Pancreas (tissue), 10 donors: ENCODE results near the gene BLCAP. TPM values are rescaled to one million over a fixed set of nuclear protein-coding genes. Genes with fewer than 3 reads are reported as not detected.

Experiments used
- ATAC-seq, 4 donors: fragments of 200-7000 bp; cut with Tn5 transposase; one replicate each; pipeline versions ENCODE4 v1.8.0 to v1.9.1; 2020; ENCODE audit warnings: mild to moderate bottlenecking in 4 of 4, moderate library complexity in 4 of 4
- DNase-seq, 6 donors: peaks; one replicate each; pipeline ENCODE4 v3.0.0-alpha.2; 2020
- FAIRE-seq: peaks from 2 replicates; lab custom pipeline; 2012; peaks lifted over from hg19 to GRCh38; lab: Jason Lieb, UNC
- H3K27ac ChIP-seq, 4 donors: fragments of 200-600 bp; sonication (generic); 1 replicate in 3 of 4; 2 replicates in 1 of 4; pipeline versions ENCODE4 v1.5.0 to v1.8.0; 2020
- H3K27me3 ChIP-seq, 4 donors: fragments of 200-600 bp; one replicate each; pipeline ENCODE4 v1.8.0; 2021
- H3K36me3 ChIP-seq, 3 donors: fragments of 200-600 bp; sonication (generic) in 1 of 3; one replicate each; pipeline versions ENCODE4 v1.5.0 to v1.8.0; 2020 to 2021
- H3K4me1 ChIP-seq, 3 donors: fragments of 200-600 bp; one replicate each; pipeline ENCODE4 v1.8.0; 2021
- H3K4me3 ChIP-seq, 4 donors: fragments of 200-600 bp; sonication (generic) in 2 of 4; one replicate each; pipeline versions ENCODE4 v1.5.0 to v1.8.0; 2020 to 2021
- H3K9me3 ChIP-seq, 4 donors: fragments of 200-600 bp; one replicate each; pipeline ENCODE4 v1.8.0; 2021
- WGBS, 2 donors: extraction: QIAGEN DNeasy Blood & Tissue Kit; methylation state at CpG; one replicate each; pipeline ENCODE4 v1.1.7; 2013; 5-methylcytosine and 5-hydroxymethylcytosine counted together
- intact Hi-C, 3 donors: fragments of 100-400 bp; cut with DNase I; formaldehyde crosslinking; loops; one replicate each; pipeline versions ENCODE4 v1.11.1 to v1.14.2; 2022
- polyA plus RNA-seq, 2 donors: library from polyadenylated mRNA; stranded (reverse); fragments of 200-250 nt; gene quantifications; one replicate each; pipeline ENCODE4 v1.2.3, GENCODE V29; 2013
- total RNA-seq, 6 donors: library from RNA; stranded (reverse); fragmentation: NEBNext Ultra II Directional in 4 of 6; extraction: Animal tissue kit (Norgen Biotek cat#: 25700) in 4 of 6; gene quantifications; one replicate each; pipeline versions ENCODE4 v1.2.1 to v1.2.4, GENCODE V29; 2021 to 2023
- TF ChIP-seq, protein P1 (sequence below), 4 donors: fragments of 200-600 bp; sonication (generic) in 3 of 4; IDR thresholded peaks; one replicate each; pipeline versions ENCODE4 v1.5.0 to v1.8.0; 2021; ENCODE audit warnings: antibody characterized with exemption in 4 of 4
- donor health status: healthy with polysubstance abuse.
- donor health status: DM: no; HTN: no; CAD: no; lungs with moderate emphysema.
- donor health status: DM: no; HTN: no; CAD: no.
- donor health status: control.
- donor health status: control.
- donor health status: Bipolar disorder and iron deficiency.
- donor health status: DM: yes; HTN: yes; CAD: no.
- donor health status: DM: no; HTN: no; CAD: no.
- donor health status: DM: no; HTN: no; CAD: no.
- donor health status: DM: yes; HTN: yes; CAD: no.

BLCAP gene
- total and polyA plus RNA-seq, 8 donors, result 14.6 to 35.3 (median 19.0) TPM

DNA sequence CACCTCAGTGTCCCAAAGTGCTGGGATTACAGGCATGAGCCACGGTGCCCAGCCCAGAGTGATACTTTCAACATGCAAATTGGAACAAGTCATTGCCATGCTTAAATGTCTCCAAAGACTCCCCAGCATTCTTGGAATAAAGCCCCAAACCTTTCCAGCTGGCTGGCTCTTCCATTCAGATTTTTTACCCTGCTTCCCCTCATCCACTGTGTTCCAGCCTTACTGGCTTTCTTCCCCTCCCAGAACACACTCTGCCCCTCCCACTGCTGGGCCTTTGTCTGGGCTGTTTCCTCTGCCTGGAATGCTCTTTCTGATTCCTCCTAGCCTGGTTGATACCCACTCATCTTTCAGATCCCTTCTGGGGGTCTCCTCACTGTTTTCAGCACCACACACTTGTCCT lies 46.8 kb downstream of the BLCAP start:
- TF ChIP-seq, protein P1, sequence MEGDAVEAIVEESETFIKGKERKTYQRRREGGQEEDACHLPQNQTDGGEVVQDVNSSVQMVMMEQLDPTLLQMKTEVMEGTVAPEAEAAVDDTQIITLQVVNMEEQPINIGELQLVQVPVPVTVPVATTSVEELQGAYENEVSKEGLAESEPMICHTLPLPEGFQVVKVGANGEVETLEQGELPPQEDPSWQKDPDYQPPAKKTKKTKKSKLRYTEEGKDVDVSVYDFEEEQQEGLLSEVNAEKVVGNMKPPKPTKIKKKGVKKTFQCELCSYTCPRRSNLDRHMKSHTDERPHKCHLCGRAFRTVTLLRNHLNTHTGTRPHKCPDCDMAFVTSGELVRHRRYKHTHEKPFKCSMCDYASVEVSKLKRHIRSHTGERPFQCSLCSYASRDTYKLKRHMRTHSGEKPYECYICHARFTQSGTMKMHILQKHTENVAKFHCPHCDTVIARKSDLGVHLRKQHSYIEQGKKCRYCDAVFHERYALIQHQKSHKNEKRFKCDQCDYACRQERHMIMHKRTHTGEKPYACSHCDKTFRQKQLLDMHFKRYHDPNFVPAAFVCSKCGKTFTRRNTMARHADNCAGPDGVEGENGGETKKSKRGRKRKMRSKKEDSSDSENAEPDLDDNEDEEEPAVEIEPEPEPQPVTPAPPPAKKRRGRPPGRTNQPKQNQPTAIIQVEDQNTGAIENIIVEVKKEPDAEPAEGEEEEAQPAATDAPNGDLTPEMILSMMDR (IDR thresholded peaks at IDR 0.05), result no peak
- Histone ChIP-seq H3K4me3 (no peak overlapping the region), H3K36me3 (no peaks in the 10 kb centered on the region), H3K27me3 (no peaks in the 10 kb centered on the region), H3K27ac (no peak overlapping the region), H3K9me3 (no peaks in the 10 kb centered on the region), H3K4me1 (no peaks in the 10 kb centered on the region)
- ATAC-seq (peak in 2 of 4 donors; percentile 21 to 46), DNase-seq (no peak), FAIRE-seq (no peak)
- WGBS, 2 donors, result 74 to 94% methylated on average over 1 of the region's 1 CpG
- intact Hi-C loops, result no loop called here

DNA sequence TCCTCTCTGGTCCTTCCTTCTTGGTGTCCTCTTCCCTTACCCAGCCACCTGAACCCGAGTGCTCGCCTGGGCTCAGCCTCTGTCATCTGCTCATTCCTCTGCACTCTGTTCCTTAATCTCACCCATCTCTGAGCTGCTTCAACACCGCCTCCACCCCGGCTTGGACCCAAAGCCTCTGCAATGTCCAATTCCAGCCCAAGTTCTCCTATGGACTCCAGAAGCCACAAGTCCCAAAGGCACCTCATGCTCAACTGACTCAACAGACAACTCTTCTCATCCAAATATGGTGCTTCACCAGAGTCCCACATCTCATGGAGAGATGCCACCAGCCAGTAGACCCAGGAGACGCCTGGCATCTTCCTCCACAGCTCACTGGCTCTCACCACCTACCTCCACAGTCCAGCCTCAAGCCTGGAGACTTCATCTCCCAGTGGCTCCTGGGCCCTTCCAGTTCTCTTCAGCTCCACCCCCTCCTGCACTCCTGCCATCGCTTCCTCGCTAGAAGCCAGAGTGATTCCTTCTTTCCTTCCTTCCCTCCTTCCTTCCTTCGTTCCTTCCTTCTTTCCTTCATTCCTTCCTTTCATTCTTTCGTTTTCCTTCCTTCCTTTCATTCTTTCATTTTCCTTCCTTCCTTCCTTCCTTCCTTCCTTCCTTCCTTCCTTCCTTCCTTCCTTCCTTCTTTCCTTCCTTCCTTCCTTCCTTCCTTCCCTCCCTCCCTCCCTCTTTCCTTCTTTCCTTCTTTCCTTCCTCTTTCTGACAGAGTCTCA lies 47.6 kb downstream of the BLCAP start:
- Histone ChIP-seq H3K4me1 (no peaks in the 10 kb centered on the region), H3K27me3 (no peaks in the 10 kb centered on the region), H3K4me3 (no peak overlapping the region), H3K36me3 (no peaks in the 10 kb centered on the region), H3K27ac (no peak overlapping the region), H3K9me3 (no peaks in the 10 kb centered on the region)
- DNase-seq (no peak), FAIRE-seq (no peak), ATAC-seq (peak in 1 of 4 donors; percentile 43)
- 69 to 82% methylated on average over 9 of the region's 9 CpGs for WGBS, 2 donors
- intact Hi-C loops, result no loop called here
- TF ChIP-seq, protein P1 (IDR thresholded peaks at IDR 0.05), result no peak

DNA sequence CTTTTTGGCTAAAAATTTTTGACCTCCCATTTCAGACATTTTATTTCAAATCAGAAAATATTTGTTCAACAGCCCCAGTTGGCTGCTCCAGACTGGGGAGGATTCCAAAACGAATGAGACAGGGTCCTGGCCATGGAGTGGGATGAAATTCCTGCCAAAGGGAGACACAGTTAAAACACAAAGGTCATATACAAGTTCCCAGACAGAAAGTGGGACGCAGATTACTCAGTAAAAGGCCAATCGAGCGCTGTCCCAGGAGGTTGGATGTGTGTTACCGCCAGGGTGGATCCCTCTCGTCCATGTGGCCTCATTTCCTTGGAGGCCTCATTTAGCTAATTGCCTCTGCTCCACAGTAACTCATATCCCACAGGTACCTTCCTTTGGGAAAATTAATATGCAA lies 48.4 kb downstream of the BLCAP start:
- no peaks in the 10 kb centered on the region for H3K27me3 ChIP-seq
- no peaks in the 10 kb centered on the region for H3K9me3 ChIP-seq
- 65 to 74% methylated on average over 6 of the region's 6 CpGs for WGBS, 2 donors
- no peaks in the 10 kb centered on the region for H3K4me1 ChIP-seq
- intact Hi-C loops, result no loop called here
- TF ChIP-seq, protein P1 (IDR thresholded peaks at IDR 0.05), result no peak
- no peak overlapping the region for H3K27ac ChIP-seq
- no peak overlapping the region for H3K4me3 ChIP-seq
- FAIRE-seq (no peak), DNase-seq (no peak), ATAC-seq (peak in 2 of 4 donors; percentile 37 to 43)
- H3K36me3 ChIP-seq, result no peaks in the 10 kb centered on the region

DNA sequence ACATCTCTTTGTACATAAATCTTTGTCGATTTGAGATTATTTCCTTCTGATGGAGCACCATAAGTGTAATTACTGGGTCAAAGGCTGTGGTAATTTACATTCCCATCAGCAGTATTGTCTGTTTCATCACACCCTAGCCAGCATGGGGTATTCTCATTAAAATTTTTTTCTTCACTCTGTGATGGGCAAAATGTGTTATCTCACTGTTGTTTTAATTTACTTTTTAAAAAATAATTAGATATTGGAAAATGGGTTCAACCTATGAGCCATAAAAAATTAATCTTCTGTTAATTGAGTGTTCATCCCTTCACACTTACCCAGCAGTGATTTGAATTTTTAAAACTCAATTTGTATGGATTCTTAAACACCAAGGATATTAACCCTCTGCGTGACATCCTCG lies 50.6 kb downstream of the BLCAP start:
- intact Hi-C loops, result no loop called here
- no peak for DNase-seq
- no peak for ATAC-seq
- Histone ChIP-seq H3K27me3 (no peaks in the 10 kb centered on the region), H3K36me3 (no peaks in the 10 kb centered on the region), H3K4me1 (no peaks in the 10 kb centered on the region), H3K4me3 (no peak overlapping the region), H3K27ac (no peak overlapping the region), H3K9me3 (no peaks in the 10 kb centered on the region)
- WGBS, 2 donors, result 47 to 58% methylated on average over 3 of the region's 3 CpGs
- TF ChIP-seq, protein P1 (IDR thresholded peaks at IDR 0.05), result no peak
- FAIRE-seq, result no peak

DNA sequence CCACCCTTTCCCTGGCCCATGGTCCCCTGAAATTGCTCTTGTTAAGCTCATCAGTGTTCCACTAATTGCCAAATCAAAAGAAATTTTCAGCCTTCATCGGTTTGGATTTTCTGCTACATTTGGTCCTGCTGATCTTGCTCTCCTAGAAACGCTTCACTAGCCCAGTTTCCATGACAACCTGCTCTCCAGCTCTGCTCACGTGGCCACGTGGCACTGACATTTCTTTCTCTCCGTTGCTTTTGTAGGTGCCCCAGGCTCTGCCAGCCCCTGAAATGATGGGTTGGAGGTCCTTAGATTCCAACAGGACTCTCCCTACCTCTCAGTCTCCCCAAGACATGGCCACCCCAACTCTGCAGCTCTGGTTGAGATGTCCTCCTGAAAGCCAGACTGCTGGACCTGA lies 52.4 kb downstream of the BLCAP start:
- Histone ChIP-seq H3K27me3 (no peaks in the 10 kb centered on the region), H3K4me3 (no peak overlapping the region), H3K36me3 (no peaks in the 10 kb centered on the region), H3K4me1 (no peaks in the 10 kb centered on the region), H3K9me3 (no peaks in the 10 kb centered on the region), H3K27ac (no peak overlapping the region)
- DNase-seq (no peak), ATAC-seq (peak in 1 of 4 donors; percentile 54), FAIRE-seq (no peak)
- WGBS, 2 donors, result 50% methylated on average over 5 of the region's 5 CpGs
- TF ChIP-seq, protein P1 (IDR thresholded peaks at IDR 0.05), result no peak
- intact Hi-C loops, result no loop called here
